ENCODE data around the gene CTXND1.

CTXND1 gene

DNA sequence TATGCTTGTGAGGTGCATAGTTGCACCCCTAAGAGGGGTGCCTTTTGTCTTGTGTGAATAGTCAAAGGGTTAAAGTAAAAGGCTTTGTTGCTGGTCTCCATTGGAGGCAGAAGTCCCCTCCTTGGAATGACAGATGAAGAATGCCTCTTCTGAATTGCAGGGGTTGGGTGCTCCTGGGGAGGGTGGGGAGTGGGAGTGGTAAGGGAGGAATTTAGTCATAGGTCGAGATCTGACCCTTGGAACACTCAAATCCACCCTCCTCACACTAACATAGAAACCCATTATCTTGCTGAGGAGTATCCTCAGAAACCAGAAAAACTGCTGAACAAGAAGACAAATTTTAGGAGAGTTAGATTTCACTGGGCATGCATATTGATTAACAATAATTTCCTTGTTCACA, 4.7 kb downstream of the CTXND1 start:
- peaks cover 36% of the 10 kb centered on the region for H3K27me3 ChIP-seq (ENCODE audit: insufficient read depth, poor library complexity, severe bottlenecking)
- H3K27ac ChIP-seq (replicated peaks): no peak overlapping the region
- DNase-seq (ENCODE audit: low read depth in 1 of 2, low spot score in 1 of 2): no peak
- TF ChIP-seq, protein P1, sequence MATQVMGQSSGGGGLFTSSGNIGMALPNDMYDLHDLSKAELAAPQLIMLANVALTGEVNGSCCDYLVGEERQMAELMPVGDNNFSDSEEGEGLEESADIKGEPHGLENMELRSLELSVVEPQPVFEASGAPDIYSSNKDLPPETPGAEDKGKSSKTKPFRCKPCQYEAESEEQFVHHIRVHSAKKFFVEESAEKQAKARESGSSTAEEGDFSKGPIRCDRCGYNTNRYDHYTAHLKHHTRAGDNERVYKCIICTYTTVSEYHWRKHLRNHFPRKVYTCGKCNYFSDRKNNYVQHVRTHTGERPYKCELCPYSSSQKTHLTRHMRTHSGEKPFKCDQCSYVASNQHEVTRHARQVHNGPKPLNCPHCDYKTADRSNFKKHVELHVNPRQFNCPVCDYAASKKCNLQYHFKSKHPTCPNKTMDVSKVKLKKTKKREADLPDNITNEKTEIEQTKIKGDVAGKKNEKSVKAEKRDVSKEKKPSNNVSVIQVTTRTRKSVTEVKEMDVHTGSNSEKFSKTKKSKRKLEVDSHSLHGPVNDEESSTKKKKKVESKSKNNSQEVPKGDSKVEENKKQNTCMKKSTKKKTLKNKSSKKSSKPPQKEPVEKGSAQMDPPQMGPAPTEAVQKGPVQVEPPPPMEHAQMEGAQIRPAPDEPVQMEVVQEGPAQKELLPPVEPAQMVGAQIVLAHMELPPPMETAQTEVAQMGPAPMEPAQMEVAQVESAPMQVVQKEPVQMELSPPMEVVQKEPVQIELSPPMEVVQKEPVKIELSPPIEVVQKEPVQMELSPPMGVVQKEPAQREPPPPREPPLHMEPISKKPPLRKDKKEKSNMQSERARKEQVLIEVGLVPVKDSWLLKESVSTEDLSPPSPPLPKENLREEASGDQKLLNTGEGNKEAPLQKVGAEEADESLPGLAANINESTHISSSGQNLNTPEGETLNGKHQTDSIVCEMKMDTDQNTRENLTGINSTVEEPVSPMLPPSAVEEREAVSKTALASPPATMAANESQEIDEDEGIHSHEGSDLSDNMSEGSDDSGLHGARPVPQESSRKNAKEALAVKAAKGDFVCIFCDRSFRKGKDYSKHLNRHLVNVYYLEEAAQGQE (IDR thresholded peaks at IDR 0.05; ENCODE audit: insufficient replicate concordance, low read depth): no peak
- TF ChIP-seq POLR2AphosphoS5 (IDR thresholded peaks at IDR 0.05; ENCODE audit: low read depth) (no peak), SPI1 (IDR thresholded peaks at IDR 0.05; ENCODE audit: borderline replicate concordance, low read depth) (no peak)
- no peak overlapping the region for H3K4me3 ChIP-seq (replicated peaks; ENCODE audit: insufficient read depth, low read length)

DNA sequence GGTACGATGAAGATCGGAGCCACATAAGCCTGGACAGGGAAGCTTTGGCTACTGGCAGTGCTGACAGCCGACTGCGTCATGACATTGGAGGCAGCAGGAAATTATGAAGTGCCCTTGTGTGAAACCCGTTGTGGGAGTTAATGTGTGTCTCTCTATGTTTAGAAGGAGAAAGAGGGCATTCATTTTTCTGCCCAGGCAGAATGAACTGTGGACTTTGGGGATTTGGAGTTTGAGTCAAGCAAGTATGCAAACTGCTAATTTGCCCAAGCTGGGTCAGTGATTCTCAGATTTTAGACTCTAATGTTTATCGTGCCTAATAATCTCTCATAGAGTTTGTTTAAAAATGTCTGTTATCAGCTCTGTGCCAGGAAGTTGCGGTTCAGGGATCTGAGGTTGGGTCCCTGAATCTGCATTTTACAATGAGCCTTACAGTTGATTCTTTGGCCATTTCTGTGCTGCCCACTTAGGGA, 5.6 kb downstream of the CTXND1 start:
- Histone ChIP-seq H3K27ac (replicated peaks) (no peak overlapping the region), H3K4me3 (replicated peaks; ENCODE audit: insufficient read depth, low read length) (no peak overlapping the region), H3K27me3 (ENCODE audit: insufficient read depth, poor library complexity, severe bottlenecking) (peaks cover 33% of the 10 kb centered on the region)
- no peak for DNase-seq (ENCODE audit: low read depth in 1 of 2, low spot score in 1 of 2)
- TF ChIP-seq, protein P2, sequence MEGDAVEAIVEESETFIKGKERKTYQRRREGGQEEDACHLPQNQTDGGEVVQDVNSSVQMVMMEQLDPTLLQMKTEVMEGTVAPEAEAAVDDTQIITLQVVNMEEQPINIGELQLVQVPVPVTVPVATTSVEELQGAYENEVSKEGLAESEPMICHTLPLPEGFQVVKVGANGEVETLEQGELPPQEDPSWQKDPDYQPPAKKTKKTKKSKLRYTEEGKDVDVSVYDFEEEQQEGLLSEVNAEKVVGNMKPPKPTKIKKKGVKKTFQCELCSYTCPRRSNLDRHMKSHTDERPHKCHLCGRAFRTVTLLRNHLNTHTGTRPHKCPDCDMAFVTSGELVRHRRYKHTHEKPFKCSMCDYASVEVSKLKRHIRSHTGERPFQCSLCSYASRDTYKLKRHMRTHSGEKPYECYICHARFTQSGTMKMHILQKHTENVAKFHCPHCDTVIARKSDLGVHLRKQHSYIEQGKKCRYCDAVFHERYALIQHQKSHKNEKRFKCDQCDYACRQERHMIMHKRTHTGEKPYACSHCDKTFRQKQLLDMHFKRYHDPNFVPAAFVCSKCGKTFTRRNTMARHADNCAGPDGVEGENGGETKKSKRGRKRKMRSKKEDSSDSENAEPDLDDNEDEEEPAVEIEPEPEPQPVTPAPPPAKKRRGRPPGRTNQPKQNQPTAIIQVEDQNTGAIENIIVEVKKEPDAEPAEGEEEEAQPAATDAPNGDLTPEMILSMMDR (IDR thresholded peaks at IDR 0.05; ENCODE audit: insufficient read depth, low read length): no peak
- TF ChIP-seq SPI1 (IDR thresholded peaks at IDR 0.05; ENCODE audit: borderline replicate concordance, low read depth): no peak
- no peak for TF ChIP-seq GABPA (IDR thresholded peaks at IDR 0.05; ENCODE audit: low read depth)
- no peak for TF ChIP-seq POLR2AphosphoS5 (IDR thresholded peaks at IDR 0.05; ENCODE audit: low read depth)
- TF ChIP-seq, protein P1 (IDR thresholded peaks at IDR 0.05; ENCODE audit: insufficient replicate concordance, low read depth): no peak

DNA sequence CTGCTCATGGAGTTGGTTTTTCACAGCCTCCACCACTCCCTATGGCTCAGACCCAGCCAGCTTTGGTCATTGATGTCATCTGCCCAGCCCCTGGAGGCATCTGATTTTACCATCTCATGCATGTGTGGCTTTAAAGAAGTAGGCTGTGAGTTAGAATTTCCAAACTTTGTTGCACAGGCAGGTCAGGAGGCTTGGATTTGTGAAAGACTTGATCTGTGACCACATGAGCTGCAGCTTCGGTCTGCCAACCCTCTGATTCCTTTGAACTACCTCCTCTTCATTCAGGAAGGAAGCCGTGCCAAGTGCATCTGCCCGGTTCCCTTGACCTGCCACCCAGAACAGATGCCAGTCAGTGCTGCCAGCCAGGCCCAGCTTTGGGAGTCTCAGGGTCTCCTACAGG, 9.2 kb downstream of the CTXND1 start:
- TF ChIP-seq, protein P2 (IDR thresholded peaks at IDR 0.05; ENCODE audit: insufficient read depth, low read length): no peak
- TF ChIP-seq POLR2AphosphoS5 (IDR thresholded peaks at IDR 0.05; ENCODE audit: low read depth) (no peak), GABPA (IDR thresholded peaks at IDR 0.05; ENCODE audit: low read depth) (no peak), SPI1 (IDR thresholded peaks at IDR 0.05; ENCODE audit: borderline replicate concordance, low read depth) (no peak)
- TF ChIP-seq, protein P1 (IDR thresholded peaks at IDR 0.05; ENCODE audit: insufficient replicate concordance, low read depth): no peak
- no peak for DNase-seq (ENCODE audit: low read depth in 1 of 2, low spot score in 1 of 2)
- Histone ChIP-seq H3K4me3 (replicated peaks; ENCODE audit: insufficient read depth, low read length) (no peak overlapping the region), H3K27me3 (ENCODE audit: insufficient read depth, poor library complexity, severe bottlenecking) (peaks cover 8% of the 10 kb centered on the region), H3K27ac (replicated peaks) (no peak overlapping the region)

All from HL-60 (cell line).